ENCODE measurements around the gene LSM10.

LSM10 gene

DNA sequence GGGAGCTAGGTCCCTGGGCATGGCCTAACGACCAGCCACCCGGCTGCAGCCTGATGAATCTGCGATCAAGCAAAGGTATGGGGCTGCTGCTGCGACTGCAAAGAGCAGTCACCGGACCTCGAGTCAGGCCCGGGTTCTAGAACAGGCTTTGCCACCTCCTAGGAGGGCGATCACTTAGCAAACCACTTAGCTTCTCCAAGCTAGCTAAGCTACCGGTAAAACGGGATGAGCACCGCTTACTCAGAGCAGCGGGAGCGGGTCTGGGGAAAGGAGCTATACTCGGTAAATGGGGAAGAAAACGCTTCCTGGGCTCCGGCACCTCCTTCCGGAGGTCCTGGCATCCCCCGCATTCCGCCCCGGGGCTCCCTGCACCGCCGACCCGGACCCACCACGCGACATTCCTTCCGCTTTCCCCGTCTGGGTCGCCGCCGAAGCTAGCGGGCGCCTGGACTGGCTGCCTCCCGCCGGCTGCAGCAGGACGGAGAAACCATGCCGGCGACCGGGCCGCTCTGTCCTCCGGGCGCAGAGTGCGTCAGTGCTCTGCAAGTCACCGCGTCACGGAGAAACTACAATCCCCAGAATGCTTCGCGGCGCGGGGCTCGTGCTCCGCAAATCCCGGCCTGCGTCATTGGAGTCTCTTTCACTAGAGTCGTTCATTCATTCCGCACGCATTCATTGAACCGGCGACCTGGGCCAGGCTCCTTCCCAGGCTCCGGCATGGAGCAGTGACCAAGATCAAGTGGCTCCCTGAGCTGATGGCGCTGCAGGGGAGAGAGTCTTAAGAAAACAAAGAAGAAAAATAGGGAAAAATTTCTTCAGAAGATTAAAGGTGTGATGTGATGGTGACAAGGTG is at the start of gene LSM10:
LSM10 (minus strand) TSS at position 531 of the 853 bp plus-strand sequence. CDS start 3,779 bp downstream, outside the sequence.
- DNase-seq (ENCODE audit: extremely low spot score) = peak; percentile 93
- TF ChIP-seq, protein P1, sequence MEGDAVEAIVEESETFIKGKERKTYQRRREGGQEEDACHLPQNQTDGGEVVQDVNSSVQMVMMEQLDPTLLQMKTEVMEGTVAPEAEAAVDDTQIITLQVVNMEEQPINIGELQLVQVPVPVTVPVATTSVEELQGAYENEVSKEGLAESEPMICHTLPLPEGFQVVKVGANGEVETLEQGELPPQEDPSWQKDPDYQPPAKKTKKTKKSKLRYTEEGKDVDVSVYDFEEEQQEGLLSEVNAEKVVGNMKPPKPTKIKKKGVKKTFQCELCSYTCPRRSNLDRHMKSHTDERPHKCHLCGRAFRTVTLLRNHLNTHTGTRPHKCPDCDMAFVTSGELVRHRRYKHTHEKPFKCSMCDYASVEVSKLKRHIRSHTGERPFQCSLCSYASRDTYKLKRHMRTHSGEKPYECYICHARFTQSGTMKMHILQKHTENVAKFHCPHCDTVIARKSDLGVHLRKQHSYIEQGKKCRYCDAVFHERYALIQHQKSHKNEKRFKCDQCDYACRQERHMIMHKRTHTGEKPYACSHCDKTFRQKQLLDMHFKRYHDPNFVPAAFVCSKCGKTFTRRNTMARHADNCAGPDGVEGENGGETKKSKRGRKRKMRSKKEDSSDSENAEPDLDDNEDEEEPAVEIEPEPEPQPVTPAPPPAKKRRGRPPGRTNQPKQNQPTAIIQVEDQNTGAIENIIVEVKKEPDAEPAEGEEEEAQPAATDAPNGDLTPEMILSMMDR (IDR thresholded peaks at IDR 0.05; ENCODE audit: control extremely low read depth, extremely low read depth, low read depth, missing control alignments) = no peak
- ChIA-PET POLR2A (interaction anchor here (2.6 kb wide), 1 partner anchor 11 kb away, joined by 15 read pairs; no protein-coding TSS in a partner anchor), CTCF (interaction anchor here (0.8 to 3.3 kb wide), 8 partner anchors 9 to 247 kb away, joined by 3 to 11 read pairs (median 6); no protein-coding TSS in a partner anchor)

DNA sequence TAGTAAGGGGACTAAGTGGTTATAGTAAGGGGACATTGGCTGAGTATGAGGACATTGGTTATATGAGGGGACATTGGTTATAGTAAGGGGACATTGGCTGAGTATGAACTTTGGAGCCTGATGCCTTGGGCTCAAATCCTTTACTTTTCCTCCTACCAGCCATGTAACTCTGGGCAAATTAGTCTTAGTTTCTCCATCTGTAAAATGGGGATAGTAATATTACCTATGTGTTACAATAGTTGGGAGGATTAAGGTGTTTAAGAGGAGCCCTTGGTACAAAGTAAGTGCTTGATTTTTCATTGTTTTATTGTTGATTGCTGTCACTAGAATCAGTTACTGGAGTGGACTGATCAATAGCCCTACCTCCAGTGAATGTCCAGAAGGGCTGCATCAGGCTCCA is 49.7 kb upstream of the LSM10 start:
- TF ChIP-seq, protein P1 (IDR thresholded peaks at IDR 0.05; ENCODE audit: control extremely low read depth, extremely low read depth, low read depth, missing control alignments) = no peak
- ChIA-PET POLR2A (no interaction called here), CTCF (no interaction called here)
- no peak for DNase-seq (ENCODE audit: extremely low spot score)

DNA sequence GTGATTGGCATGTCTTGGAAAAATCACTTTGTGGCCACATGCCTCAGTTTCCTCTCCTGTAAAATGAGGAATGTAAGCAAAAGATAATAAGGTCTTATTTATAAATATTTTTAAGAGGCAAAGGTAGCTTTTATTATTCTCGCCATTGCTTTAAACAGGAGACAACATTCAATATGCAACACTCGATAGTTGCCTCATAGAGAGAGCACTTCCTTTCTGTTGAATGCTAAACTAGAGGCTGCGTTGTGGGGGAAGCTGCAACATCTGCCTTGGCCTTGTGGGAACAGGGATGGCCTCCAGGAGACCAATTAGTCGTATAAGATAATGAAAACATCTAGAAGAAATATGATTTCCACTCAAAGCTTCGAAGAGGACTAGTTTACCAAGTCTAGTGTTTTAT is 49.0 kb upstream of the LSM10 start:
- TF ChIP-seq, protein P1 (IDR thresholded peaks at IDR 0.05; ENCODE audit: control extremely low read depth, extremely low read depth, low read depth, missing control alignments) = no peak
- ChIA-PET POLR2A (no interaction called here), CTCF (interaction anchor here (0.8 to 1.6 kb wide), 3 partner anchors 12 to 28 kb away, joined by 3 to 10 read pairs (median 4); no protein-coding TSS in a partner anchor)
- DNase-seq (ENCODE audit: extremely low spot score) = no peak

DNA sequence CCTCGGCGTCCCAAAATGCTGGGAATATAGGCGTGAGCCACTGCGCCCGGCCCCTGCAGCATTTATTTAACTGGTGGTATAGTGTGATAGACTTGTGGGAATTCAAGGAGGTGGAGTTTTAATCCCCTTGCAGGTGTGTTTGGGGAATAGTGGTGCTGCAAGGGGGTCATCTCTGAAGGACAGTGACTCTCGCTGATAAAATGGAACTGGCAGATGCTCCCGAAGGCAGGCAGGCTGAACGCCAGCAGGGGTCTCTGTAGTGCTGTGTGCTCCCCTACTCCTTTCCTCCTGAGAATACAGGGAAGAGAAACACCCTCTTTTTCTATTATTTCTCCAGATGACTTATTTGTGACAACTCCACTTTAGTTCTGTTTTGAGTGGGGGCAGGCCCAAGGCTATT is 48.6 kb upstream of the LSM10 start:
- TF ChIP-seq, protein P1 (IDR thresholded peaks at IDR 0.05; ENCODE audit: control extremely low read depth, extremely low read depth, low read depth, missing control alignments) = peak; percentile 62
- DNase-seq (ENCODE audit: extremely low spot score) = peak; percentile 30
- POLR2A ChIA-PET = no interaction called here
- CTCF ChIA-PET = interaction anchor here (0.8 to 1.6 kb wide), 3 partner anchors 13 to 29 kb away, joined by 3 to 10 read pairs (median 4); no protein-coding TSS in a partner anchor

DNA sequence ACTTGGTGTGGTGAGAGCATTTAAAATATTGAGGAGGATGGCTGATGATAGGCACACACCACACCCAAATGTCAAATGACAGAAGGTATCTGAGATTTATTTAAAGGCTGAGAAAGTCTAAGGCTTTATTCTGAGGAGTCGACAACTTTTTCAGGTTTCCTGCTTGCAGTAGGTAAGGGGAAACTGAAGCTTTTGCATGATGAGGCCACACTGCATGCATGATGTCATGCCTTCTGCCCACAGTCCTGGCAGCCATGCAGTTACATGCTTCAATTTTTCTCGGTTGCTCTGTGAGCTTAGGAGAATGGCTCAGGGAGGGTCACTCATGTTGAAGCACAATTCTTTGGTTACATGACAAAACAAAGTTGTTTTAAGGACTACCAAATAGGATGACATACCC is 45.6 kb upstream of the LSM10 start:
- no peak for DNase-seq (ENCODE audit: extremely low spot score)
- ChIA-PET CTCF (no interaction called here), POLR2A (no interaction called here)
- TF ChIP-seq, protein P1 (IDR thresholded peaks at IDR 0.05; ENCODE audit: control extremely low read depth, extremely low read depth, low read depth, missing control alignments) = no peak

DNA sequence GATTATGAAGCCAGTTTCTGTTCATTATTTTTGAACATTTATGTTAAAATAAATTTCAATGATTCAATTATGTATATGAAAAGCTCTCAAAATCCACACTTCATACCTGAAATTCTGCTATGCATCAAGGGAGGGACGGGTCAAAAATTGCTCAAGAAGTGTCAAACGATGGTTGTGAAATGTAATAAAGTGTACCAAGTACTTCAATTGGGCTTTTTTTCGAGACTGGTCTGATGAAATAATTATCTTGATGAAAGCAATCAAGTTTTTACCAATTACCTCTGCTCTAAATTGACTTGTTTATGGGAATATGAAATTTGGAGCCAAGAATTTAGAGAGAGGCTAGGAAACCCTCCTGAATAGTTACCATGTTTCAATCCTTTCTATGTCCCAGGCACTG is 44.6 kb upstream of the LSM10 start:
- TF ChIP-seq, protein P1 (IDR thresholded peaks at IDR 0.05; ENCODE audit: control extremely low read depth, extremely low read depth, low read depth, missing control alignments) = no peak
- DNase-seq (ENCODE audit: extremely low spot score) = no peak
- ChIA-PET CTCF (interaction anchor here (0.6 kb wide), 1 partner anchor 33 kb away, joined by 3 read pairs; no protein-coding TSS in a partner anchor), POLR2A (no interaction called here)

Data from GM10248 (cell line).